Lower leg skin (tissue), 4 donors: ENCODE measurements around the gene PTPRU. TPM values are rescaled to one million over a fixed set of nuclear protein-coding genes. Genes with fewer than 3 reads are reported as not detected.

Experiments
- DNase-seq, 2 donors: peaks; one replicate each; pipeline ENCODE4 v3.0.0-alpha.2; 2019; ENCODE audit warnings: low spot score in 2 of 2
- H3K4me3 ChIP-seq: fragments of 200-600 bp; sonication (generic); 2 replicates; pipeline ENCODE4 v1.5.1; 2017; ENCODE audit warnings: mild to moderate bottlenecking, low read depth; ENCODE audit not compliant: poor library complexity, severe bottlenecking
- POLR2A ChIP-seq, 2 donors: fragments of 450-650 bp; IDR thresholded peaks; one replicate each; pipeline ENCODE4 v1.6.1; 2016 to 2017; ENCODE audit warnings: antibody characterized with exemption in 2 of 2, mild to moderate bottlenecking in 1 of 2, moderate library complexity in 1 of 2
- WGBS, 2 donors: methylation state at CpG; one replicate each; pipeline ENCODE4 v1.1.5; 2018; 5-methylcytosine and 5-hydroxymethylcytosine counted together
- intact Hi-C: fragments of 100-400 bp; cut with DNase I; formaldehyde crosslinking; loops from one replicate; pipeline ENCODE4 v1.15.0; 2023; ENCODE audit warnings: low total_unique reads
- total RNA-seq, 4 donors: library from RNA; depleted of rRNA; stranded (reverse); fragments of >200 nt; gene quantifications; one replicate each; pipeline ENCODE4 v1.1.0, GENCODE V29; 2016
- TF ChIP-seq, protein P1 (sequence below), 3 donors: fragments of 450-650 bp; IDR thresholded peaks; one replicate each; pipeline ENCODE4 v1.5.1; 2016; ENCODE audit warnings: antibody characterized with exemption in 3 of 3, mild to moderate bottlenecking in 3 of 3, moderate library complexity in 2 of 3

Gene PTPRU
- total RNA-seq, 4 donors from 2014 or later = 15.9 to 56.3 (median 30.6) TPM

DNA sequence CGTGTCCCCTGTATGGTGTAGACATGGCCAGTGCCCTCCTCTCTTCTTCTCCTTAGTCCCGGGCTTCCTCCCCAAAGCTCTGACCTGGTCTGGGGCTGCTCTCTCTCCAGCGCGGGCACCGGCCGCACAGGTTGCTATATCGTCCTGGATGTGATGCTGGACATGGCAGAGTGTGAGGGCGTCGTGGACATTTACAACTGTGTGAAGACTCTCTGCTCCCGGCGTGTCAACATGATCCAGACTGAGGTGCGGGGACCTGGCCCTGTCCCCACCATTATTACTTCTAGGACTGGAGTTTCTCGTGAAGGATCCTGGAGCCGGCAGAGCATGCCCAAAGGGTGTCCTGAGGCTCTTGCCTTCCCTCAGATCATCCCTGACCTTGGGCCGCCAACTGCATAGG lies 78.9 kb downstream of the PTPRU start:
- no peak for DNase-seq
- 95% methylated on average over 15 of the region's 15 CpGs for WGBS, 2 donors
- intact Hi-C loops = no loop called here
- H3K4me3 ChIP-seq = no peak overlapping the region
- no peak for TF ChIP-seq POLR2A (IDR thresholded peaks at IDR 0.05)
- TF ChIP-seq, protein P1, sequence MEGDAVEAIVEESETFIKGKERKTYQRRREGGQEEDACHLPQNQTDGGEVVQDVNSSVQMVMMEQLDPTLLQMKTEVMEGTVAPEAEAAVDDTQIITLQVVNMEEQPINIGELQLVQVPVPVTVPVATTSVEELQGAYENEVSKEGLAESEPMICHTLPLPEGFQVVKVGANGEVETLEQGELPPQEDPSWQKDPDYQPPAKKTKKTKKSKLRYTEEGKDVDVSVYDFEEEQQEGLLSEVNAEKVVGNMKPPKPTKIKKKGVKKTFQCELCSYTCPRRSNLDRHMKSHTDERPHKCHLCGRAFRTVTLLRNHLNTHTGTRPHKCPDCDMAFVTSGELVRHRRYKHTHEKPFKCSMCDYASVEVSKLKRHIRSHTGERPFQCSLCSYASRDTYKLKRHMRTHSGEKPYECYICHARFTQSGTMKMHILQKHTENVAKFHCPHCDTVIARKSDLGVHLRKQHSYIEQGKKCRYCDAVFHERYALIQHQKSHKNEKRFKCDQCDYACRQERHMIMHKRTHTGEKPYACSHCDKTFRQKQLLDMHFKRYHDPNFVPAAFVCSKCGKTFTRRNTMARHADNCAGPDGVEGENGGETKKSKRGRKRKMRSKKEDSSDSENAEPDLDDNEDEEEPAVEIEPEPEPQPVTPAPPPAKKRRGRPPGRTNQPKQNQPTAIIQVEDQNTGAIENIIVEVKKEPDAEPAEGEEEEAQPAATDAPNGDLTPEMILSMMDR (IDR thresholded peaks at IDR 0.05) = no peak

DNA sequence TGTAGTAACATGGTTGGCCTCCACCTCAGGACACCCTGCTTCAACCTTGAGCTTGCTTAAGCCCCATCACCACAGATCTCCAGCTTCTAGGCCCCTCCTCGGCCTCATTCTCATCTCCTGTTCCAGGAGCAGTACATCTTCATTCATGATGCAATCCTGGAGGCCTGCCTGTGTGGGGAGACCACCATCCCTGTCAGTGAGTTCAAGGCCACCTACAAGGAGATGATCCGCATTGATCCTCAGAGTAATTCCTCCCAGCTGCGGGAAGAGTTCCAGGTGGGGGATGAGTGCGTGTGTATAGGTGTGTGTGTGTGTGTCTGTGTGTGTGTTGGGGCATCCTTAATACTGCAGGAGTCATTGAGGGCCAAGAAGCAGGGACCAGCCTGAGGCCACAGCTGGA lies 79.6 kb downstream of the PTPRU start:
- DNase-seq = no peak
- 87 to 98% methylated on average over 4 of the region's 4 CpGs for WGBS, 2 donors
- no peak overlapping the region for H3K4me3 ChIP-seq
- intact Hi-C loops = no loop called here
- TF ChIP-seq POLR2A (IDR thresholded peaks at IDR 0.05) = no peak
- TF ChIP-seq, protein P1 (IDR thresholded peaks at IDR 0.05) = no peak

- 93 to 94% methylated on average over 29 of the region's 30 CpGs for WGBS, 2 donors
- TF ChIP-seq, protein P1 (IDR thresholded peaks at IDR 0.05) = no peak
- no peak for TF ChIP-seq POLR2A (IDR thresholded peaks at IDR 0.05)
- H3K4me3 ChIP-seq = no peak overlapping the region
- no peak for DNase-seq
- intact Hi-C loops = no loop called here
Measured at GRCh38 chr1:29317063-29317915, 81.0 kb downstream of the PTPRU start.

- no peak overlapping the region for H3K4me3 ChIP-seq
- intact Hi-C loops = no loop called here
- TF ChIP-seq POLR2A (IDR thresholded peaks at IDR 0.05) = no peak
- TF ChIP-seq, protein P1 (IDR thresholded peaks at IDR 0.05) = no peak
- 78 to 84% methylated on average over 4 to 5 of the region's 5 CpGs for WGBS, 2 donors
- no peak for DNase-seq
Measured at GRCh38 chr1:29317916-29318530, 81.7 kb downstream of the PTPRU start.

DNA sequence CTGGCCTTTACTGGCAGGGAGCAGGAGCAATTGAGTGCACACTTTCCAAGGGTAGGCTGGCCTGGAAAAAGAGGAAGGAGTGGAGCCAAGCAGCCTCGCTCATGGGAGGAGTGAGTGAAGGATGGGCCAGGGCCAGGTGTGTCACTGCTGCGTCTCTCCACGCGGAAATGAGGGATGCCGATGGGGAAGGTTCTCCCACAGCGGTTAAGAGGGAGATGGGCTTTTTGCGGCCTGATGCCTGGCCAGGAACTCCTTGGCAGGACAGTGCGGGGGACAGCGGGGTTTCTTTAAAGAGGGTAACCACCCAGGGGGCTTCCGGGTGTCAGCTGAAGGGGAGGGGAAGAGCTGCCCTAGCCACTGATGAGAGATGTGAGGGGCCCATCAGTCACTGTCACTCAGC lies 82.4 kb downstream of the PTPRU start:
- TF ChIP-seq POLR2A (IDR thresholded peaks at IDR 0.05) = no peak
- TF ChIP-seq, protein P1 (IDR thresholded peaks at IDR 0.05) = no peak
- no peak overlapping the region for H3K4me3 ChIP-seq
- no peak for DNase-seq
- intact Hi-C loops = no loop called here
- WGBS, 2 donors = 86 to 89% methylated on average over 10 of the region's 10 CpGs
